ENCODE measurements around the gene C2orf92.

C2orf92 gene

GRCh38 chr2:97749581-97749980, 80.1 kb downstream of the C2orf92 start:
- no peak for DNase-seq

- no peak for DNase-seq
Measured at GRCh38 chr2:97750017-97750416, 80.5 kb downstream of the C2orf92 start.

GRCh38 chr2:97751752-97752151, 82.2 kb downstream of the C2orf92 start:
- peak; percentile 14 for DNase-seq
